ENCODE measurements around the gene CD44.

Gene CD44

GRCh38 chr11:35112056-35112845 lies 26.7 kb upstream of the CD44 start:
- no peak for DNase-seq

GRCh38 chr11:35112846-35113105 lies 26.2 kb upstream of the CD44 start:
- DNase-seq, result no peak

DNA sequence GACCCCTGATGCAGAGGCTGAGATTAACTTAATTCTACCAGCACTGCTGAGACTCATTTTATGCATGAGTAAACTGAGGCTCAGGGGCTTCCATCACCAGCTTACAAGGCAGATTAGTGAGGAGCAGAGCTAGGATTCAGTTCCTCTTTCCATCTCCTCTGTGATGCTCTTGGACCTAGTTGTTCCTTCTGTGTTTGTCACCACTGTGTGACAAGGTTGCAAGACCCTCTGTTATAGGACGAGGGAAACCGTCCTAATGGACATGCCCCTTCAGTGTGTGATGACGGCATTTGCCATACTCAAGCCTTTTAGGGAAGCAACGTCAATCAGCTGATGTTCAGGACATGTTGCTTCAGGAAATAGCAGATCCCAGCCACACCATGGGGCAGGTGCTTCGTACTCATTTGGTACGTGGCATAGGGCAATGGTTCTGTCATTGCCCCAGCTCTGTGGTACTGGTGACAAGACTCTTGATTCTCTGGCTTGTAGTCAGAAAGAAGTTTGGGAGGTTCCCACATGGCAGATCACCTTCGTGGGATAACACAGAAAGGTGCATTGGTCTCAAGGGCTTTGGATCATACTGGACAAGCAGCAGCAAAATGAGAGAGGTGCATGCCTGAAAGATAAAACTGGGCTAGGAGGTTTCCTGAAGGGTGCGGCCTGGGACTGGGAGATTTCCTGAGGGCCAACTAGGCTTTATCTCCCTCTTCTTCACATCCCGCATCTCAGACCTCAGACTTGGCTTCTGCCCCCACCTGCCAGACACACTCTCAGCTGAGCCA lies 23.9 kb upstream of the CD44 start:
- no peak for DNase-seq

DNA sequence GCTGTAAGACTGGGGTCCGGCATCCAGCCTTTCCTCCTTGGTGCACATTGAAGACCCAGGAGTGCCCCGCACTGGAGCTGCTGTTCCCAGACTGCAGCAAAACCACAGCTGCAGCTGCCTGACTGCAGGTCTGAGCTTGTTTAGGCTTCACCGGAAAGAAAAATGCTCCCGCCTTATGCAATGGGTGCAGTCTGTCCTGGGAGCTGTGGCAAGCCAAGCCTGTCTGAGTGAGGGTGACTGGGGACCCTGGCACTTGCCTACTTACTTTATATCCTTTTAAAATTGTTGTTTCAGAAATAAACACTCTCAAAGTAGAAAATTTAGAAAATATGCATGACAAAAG lies 23.3 kb upstream of the CD44 start:
- no peak for DNase-seq

DNA sequence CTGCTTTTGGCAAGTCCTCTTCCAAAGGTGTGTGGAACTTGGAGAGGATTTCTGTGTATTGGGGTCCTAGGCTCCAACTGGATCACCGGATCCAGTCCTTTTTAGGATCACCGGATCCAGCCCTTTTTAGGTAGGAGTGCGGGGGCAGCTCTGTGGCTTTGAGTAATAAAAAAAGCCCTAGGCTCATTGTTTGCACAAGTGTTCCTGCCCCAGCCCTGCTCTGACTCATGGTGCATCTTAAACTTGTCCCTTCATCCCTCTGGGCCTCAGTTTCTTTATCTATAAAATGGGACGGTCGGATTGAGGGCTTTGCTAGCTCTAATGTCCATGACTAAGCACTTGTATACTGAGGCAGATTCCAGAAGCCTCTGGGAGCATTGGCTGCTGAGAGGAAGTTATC lies 22.7 kb upstream of the CD44 start:
- no peak for DNase-seq

DNA sequence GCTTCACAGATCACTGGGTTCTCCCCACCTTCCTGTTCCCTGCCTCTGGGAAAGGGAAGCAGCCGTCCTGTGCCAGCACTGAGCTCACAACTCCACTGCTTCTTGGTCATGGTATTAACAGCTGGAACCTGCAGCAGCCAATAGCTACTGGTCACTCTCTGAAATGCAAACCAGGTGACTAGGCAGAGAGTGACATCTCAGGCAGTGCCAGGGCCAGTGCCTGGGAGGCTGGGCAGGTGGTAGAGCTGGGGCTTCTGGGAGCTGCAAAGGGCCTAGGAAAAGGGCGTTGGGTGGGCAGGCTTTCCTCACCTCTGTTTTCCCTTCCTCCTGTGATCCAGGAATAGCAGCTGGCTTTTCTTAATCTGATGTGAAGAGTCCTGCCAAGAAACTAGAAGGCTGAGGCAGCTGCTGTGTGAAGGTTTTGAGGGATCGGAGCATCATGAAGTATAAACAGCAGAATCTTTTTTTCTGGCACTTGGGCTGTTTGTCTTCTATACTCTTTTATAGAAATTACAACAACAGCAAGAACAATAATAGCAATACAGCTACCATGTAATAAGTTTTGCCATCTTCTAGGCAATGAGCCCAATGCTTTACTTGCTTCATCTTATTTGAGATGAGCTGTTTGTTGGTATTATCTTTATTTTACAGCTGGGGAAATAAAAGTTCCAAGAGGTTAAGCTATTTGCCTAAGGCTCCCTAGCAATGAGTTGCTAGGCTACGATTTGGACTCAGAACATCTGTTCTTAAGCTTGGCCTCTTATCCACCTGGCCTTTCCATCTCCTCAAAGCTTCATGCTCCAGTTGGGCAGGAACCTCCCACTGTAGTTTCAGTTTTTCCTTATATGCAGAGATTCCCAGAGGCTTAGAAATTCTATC lies 22.0 kb upstream of the CD44 start:
- DNase-seq, result no peak

DNA sequence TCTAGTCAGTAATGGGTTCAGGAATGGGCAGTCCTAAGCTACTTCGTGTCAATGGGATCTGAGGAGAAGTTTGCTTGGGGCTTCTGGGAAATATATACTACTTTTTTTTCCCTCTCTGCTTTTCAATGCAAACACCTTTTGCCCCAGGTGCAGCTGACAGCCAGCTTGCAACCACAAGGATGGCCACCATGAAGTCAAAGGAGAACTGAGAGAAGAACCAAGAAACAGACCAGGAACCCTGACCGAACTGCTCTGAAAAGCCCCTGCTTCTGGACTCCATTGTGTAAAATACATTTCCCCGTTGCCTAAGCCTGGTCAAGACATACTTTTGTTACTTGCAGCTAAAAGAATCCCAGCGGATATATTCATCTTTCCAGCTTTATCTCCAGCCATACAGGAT lies 20.1 kb upstream of the CD44 start:
- no peak for DNase-seq

GRCh38 chr11:35121326-35121865 lies 17.6 kb upstream of the CD44 start:
- no peak for DNase-seq

DNA sequence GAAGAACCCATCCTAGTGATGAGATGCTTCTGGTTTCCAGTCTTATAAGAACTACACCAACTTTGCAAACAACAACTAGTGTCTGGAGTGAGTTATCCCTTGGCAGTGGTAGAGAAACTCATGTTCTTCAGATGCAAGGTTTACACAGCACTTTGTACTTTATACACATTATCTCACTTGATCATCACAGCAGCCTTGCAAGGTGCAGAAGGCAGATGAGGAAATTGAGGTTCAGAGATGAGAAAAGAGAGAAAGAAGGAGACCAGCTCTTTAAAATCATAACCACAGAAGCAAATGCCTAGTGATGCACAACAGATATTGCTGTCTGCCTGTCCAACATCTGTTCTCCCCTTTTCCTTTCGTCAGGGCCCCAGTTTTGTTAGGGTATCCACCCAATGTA lies 16.7 kb upstream of the CD44 start:
- no peak for DNase-seq

GRCh38 chr11:35126000-35126878 lies 12.7 kb upstream of the CD44 start:
- DNase-seq, result peak; percentile 42 to 66

- DNase-seq, result peak in 1 of 2 donors; percentile 20
Measured at GRCh38 chr11:35126879-35127581, 11.9 kb upstream of the CD44 start.

GRCh38 chr11:35127619-35128018 lies 11.4 kb upstream of the CD44 start:
- peak in 1 of 2 donors; percentile 17 for DNase-seq

DNA sequence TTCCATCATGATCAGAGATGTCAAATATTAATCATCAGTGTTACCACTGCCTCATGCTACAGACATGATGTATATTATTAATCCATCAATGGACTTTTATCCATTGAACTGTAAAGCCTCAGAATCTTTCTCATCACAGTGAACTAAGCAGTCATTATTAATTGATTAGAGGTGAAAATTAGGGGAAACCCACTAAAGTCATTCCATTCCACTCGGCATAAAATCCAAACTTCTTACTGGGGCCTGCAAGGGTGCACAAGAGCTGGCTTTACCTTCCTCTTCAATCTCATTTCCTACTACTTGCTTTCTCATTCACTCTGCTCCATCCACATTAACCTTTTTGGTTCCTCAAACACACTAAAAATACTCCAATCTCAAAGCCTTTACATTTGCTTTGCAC lies 7.9 kb upstream of the CD44 start:
- DNase-seq, result no peak

DNA sequence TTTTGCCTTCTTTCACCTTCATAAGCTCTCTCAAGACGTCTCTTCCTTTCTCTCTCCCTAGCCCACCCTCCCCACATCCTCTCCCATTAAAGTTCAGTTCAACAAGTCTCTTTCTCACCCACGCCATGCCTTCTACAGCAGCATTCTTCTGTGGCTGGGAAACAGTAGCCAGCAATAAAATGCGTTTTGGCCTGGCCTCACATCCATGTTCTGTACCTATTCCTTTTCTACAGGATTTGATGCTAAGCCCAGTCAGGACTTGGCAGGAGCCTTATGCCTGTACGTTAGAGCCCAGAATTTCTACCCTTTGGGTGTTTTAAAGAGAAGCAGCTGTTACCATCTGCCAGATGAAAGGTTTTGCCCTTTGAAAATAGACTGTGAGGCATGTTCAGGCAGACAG lies 7.1 kb upstream of the CD44 start:
- no peak for DNase-seq

DNA sequence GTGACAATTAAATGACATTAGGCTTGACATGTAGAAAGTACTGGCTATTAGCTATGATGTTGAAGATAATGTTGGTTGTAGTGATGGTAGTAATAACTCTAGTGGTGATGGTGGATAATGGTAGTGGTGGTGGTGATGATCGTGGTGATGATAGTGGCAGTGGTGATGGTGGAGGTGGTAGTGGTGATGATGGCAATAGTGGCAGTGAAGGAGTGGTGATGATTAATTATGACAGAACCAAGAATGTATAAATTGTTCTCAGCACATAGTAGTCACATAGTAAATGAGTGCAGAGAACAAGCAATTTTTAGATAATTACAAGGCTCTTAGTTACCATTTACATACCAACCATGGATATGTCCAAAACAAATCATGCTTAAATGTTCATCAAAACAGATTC lies 5.3 kb upstream of the CD44 start:
- DNase-seq, result peak; percentile 36 to 42

DNA sequence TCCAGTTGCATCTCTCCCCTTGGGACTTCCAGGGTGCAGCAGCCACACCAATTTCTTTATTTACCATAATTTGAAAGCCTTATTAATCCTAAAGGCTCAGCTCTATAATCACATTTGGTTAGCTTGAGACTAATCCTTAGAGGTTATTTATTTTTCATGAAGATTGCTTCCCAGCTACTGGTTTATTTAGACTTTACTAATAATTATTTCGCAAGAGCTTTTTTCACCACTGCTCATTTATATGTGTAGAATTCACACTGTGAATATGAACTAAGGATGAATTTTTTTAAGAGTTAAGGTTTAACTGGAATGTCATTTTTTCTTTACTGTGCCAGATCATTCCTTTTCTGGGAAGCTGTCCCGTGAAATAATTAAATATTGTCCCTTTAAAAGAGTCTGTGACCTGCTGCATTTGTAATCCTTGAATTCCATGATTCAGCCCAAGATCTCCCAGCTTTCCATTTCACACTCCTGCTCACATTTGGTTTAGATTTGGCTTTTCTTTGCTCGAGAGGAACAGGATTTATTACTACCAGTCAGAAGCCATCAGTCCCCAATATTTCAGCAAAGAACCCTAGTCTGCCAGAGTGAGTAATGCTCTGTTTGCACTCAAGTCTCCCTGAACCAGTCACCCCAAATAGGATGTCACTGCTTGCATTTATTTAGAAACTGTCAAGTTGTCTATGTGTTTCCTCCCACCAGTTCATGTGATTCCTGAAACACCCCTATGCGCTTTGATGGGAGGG lies 4.4 kb upstream of the CD44 start:
- no peak for DNase-seq

GRCh38 chr11:35135222-35135621 lies 3.7 kb upstream of the CD44 start:
- no peak for DNase-seq

DNA sequence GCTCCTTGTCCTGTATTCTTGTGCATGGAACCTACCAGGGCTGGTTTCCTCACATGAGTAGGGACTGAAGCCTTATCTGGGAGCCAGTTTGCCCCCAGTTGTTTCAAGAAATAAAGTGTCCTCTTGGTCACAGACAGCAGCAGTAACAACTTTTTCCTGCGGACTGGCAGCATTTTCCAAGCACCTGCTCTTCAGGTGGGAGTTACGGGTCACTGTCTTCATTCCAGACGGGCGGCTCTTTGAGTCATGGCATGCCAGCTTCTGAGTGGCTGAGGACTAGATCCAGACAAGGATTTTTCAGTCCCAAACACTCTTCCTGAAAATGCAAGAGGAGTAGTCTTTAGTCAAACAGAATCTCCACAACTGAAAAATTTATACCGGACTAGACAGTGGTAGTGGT lies 2.7 kb upstream of the CD44 start:
- no peak for DNase-seq

GRCh38 chr11:35138058-35138457 lies 913 bp upstream of the CD44 start:
- no peak for DNase-seq

GRCh38 chr11:35138606-35138942 lies 397 bp upstream of the CD44 start:
- DNase-seq, result no peak

DNA sequence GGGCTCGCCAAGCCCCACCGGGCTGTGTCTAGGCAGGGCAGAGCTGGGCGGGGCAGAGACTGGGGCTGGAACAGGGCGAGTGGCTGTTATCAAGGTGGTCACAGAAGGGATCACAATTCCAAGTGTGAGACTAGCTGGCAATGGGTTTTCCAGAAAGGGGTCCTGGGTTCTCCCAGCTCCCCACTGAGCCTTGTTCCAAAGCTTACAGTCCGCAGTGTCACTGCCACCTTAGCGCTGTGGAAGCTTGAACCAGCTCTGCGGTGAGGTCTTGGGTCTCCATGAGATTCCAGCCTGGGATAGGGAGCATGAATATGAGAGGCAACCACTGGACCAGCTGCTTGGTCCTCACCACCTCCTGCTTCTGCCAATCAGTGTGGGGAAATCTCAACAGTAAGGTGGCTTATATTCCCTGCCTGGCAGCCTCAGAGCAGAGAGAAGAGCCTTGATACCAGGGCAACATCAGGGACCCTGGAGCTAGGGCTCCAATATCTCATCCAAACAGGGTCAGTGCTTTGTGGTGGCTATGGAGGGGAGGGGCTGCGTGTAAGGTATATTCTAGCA lies 831 bp downstream of the CD44 start:
- DNase-seq, result peak in 1 of 2 donors; percentile 21

All from stimulated activated CD4-positive, alpha-beta T cell treated with anti-CD3 and anti-CD28 coated beads, Interleukin-2, amount 100 ng/mL, for 24 hours (primary cell).